Body of pancreas (tissue), 4 donors: ENCODE results near the gene TRPM5.

Source experiments
- POLR2A ChIP-seq, 3 donors: fragments of 450-650 bp; IDR thresholded peaks; one replicate each; pipeline ENCODE4 v1.6.1; 2016; ENCODE audit warnings: antibody characterized with exemption in 3 of 3, mild to moderate bottlenecking in 2 of 3
- TF ChIP-seq, protein P1 (sequence below), 7 experiments: fragments of 450-650 bp in 4 of 7; fragments of 200-600 bp in 3 of 7; sonication (generic) in 3 of 7; IDR thresholded peaks; one replicate each; pipeline ENCODE4 v1.5.1; 2016 to 2019; ENCODE audit warnings: antibody characterized with exemption in 7 of 7

DNA sequence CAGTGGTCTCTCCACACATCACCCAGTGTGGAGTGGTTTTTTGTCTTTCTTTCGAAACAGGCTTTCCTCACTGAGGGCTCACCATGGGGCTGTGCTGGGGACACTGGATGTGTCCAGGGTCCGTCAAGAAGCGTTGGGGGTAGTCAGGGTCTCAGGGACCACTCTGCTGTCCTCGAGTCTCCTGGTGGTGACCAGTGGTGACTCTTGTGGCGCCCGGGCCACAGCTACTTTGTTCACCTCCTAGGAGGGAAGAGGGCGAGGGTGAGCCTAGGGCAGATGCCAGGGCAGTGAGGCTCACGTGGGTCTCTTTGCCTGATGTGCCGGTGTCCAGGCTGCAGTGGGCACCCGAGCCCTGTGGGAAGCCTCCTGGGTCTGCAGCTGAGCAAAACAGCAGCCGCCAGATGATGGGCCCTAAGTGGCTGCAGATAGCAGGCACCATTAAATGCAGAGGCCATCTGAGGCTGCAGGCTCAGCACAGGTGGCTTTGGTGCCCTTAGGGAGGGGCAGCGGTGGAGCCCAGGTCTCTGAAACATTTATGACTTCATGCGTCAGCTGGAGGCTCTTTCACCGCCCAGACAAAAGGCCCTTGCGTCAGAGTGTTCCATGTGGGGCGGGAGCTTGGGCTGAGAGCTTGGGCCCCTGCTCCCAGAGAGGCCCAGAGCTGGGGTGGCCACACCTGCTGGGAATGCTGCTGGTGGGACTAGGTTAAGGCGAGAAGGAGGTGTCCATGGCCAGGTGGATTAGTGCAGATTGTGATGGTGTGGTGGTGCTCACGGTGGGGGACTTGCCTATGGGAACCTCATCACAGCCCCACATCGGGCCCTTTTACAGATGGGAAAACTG lies 30.0 kb upstream of the TRPM5 start:
- TF ChIP-seq, protein P1, sequence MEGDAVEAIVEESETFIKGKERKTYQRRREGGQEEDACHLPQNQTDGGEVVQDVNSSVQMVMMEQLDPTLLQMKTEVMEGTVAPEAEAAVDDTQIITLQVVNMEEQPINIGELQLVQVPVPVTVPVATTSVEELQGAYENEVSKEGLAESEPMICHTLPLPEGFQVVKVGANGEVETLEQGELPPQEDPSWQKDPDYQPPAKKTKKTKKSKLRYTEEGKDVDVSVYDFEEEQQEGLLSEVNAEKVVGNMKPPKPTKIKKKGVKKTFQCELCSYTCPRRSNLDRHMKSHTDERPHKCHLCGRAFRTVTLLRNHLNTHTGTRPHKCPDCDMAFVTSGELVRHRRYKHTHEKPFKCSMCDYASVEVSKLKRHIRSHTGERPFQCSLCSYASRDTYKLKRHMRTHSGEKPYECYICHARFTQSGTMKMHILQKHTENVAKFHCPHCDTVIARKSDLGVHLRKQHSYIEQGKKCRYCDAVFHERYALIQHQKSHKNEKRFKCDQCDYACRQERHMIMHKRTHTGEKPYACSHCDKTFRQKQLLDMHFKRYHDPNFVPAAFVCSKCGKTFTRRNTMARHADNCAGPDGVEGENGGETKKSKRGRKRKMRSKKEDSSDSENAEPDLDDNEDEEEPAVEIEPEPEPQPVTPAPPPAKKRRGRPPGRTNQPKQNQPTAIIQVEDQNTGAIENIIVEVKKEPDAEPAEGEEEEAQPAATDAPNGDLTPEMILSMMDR (IDR thresholded peaks at IDR 0.05): no peak
- no peak for TF ChIP-seq POLR2A (IDR thresholded peaks at IDR 0.05)
